Vagina (tissue), 2 donors: ENCODE data around the gene EGFR. TPM values are rescaled to one million over a fixed set of nuclear protein-coding genes. Genes with fewer than 3 reads are reported as not detected.
"Not testable (repeated sequence)": the region's sequence is repeated elsewhere in the genome, so short reads cannot be mapped to it uniquely, and the experiment has no call there.

ENCODE experiments used
- DNase-seq, 2 donors: peaks; one replicate each; pipeline ENCODE4 v3.0.0-alpha.2; 2017; ENCODE audit errors: extremely low spot score in 2 of 2
- H3K27ac ChIP-seq: fragments of 200-600 bp; sonication (generic); one replicate; pipeline ENCODE4 v1.5.1; 2019
- H3K27me3 ChIP-seq: fragments of 200-600 bp; sonication (generic); one replicate; pipeline ENCODE4 v1.5.1; 2019
- H3K36me3 ChIP-seq, 2 donors: fragments of 200-600 bp; sonication (generic); one replicate each; pipeline ENCODE4 v1.5.1; 2017 to 2019
- H3K4me1 ChIP-seq: fragments of 200-600 bp; sonication (generic); one replicate; pipeline ENCODE4 v1.5.1; 2019
- H3K4me3 ChIP-seq, 2 donors: fragments of 200-600 bp; sonication (generic); 1 replicate in 1 of 2; 2 replicates in 1 of 2; pipeline ENCODE4 v1.5.1; 2016 to 2019
- H3K9me3 ChIP-seq: fragments of 200-600 bp; sonication (generic); one replicate; pipeline ENCODE4 v1.5.1; 2019
- CTCF ChIP-seq, 3 experiments: fragments of 450-650 bp in 2 of 3; fragments of 200-600 bp in 1 of 3; sonication (generic) in 1 of 3; IDR thresholded peaks; one replicate each; pipeline ENCODE4 v1.5.1; 2017 to 2019; ENCODE audit warnings: antibody characterized with exemption in 3 of 3, mild to moderate bottlenecking in 2 of 3, moderate library complexity in 2 of 3
- POLR2A ChIP-seq, 2 donors: fragments of 450-650 bp; IDR thresholded peaks; one replicate each; pipeline ENCODE4 v1.6.1; 2017; ENCODE audit warnings: antibody characterized with exemption in 2 of 2, mild to moderate bottlenecking in 2 of 2, moderate library complexity in 2 of 2
- POLR2AphosphoS5 ChIP-seq, 2 donors: sonication (generic); formaldehyde crosslinking; IDR thresholded peaks; one replicate each; pipeline ENCODE4 v1.9.0; 2017; ENCODE audit warnings: antibody characterized with exemption in 2 of 2, mild to moderate bottlenecking in 2 of 2, low read depth in 1 of 2; ENCODE audit not compliant: insufficient read depth in 1 of 2
- intact Hi-C: fragments of 100-400 bp; cut with DNase I; formaldehyde crosslinking; loops from one replicate; pipeline ENCODE4 v1.15.1; 2023
- total RNA-seq: library from RNA; depleted of rRNA; stranded (reverse); fragments of >200 nt; gene quantifications from one replicate; pipeline ENCODE4 v1.2.3, GENCODE V29; 2016

The EGFR gene
- total RNA-seq, 1 donor from 2014 or later: 130 TPM

DNA sequence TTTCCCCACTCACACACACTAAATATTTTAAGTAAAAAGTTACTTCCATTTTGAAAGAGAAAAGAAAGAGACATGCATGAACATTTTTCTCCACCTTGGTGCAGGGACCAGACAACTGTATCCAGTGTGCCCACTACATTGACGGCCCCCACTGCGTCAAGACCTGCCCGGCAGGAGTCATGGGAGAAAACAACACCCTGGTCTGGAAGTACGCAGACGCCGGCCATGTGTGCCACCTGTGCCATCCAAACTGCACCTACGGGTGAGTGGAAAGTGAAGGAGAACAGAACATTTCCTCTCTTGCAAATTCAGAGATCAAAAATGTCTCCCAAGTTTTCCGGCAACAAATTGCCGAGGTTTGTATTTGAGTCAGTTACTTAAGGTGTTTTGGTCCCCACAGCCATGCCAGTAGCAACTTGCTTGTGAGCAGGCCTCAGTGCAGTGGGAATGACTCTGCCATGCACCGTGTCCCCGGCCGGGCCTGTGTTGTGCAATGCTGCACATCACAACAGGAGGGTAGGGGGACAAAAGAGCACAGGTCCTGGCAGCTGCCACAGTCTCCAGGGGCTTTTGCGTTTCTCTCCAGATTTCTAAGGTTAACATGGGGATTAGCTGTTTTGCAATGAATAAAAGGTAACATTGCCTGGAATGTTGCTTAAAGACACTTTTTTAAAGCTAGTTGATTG, 146.5 kb downstream of the EGFR start:
- no peaks in the 10 kb centered on the region for H3K27me3 ChIP-seq
- DNase-seq: no peak
- no peak overlapping the region for H3K27ac ChIP-seq
- no peaks in the 10 kb centered on the region for H3K9me3 ChIP-seq
- peaks cover 0 to 56% of the 10 kb centered on the region in 2 donors for H3K36me3 ChIP-seq
- intact Hi-C loops: no loop called here
- no peaks in the 10 kb centered on the region for H3K4me1 ChIP-seq
- no peak overlapping the region for H3K4me3 ChIP-seq
- TF ChIP-seq CTCF (IDR thresholded peaks at IDR 0.05) (no peak), POLR2A (IDR thresholded peaks at IDR 0.05) (no peak), POLR2AphosphoS5 (IDR thresholded peaks at IDR 0.05; ENCODE audit: insufficient read depth in 1 of 2, low read depth in 1 of 2) (no peak)

- H3K4me3 ChIP-seq, DNase-seq, H3K4me1 ChIP-seq, H3K9me3 ChIP-seq, H3K27me3 ChIP-seq, intact Hi-C loops, H3K27ac ChIP-seq: not testable (repeated sequence)
- H3K36me3 ChIP-seq: peaks cover 0 to 65% of the 10 kb centered on the region in 2 donors
These were observed 148.5 kb downstream of the EGFR start for GRCh38 chr7:55167296-55167695.

- intact Hi-C loops: no loop called here
- no peak overlapping the region for H3K4me3 ChIP-seq
- H3K9me3 ChIP-seq: no peaks in the 10 kb centered on the region
- peaks cover 0 to 67% of the 10 kb centered on the region in 2 donors for H3K36me3 ChIP-seq
- H3K27me3 ChIP-seq: no peaks in the 10 kb centered on the region
- TF ChIP-seq POLR2A (IDR thresholded peaks at IDR 0.05): no peak
- no peak for TF ChIP-seq CTCF (IDR thresholded peaks at IDR 0.05)
- TF ChIP-seq POLR2AphosphoS5 (IDR thresholded peaks at IDR 0.05; ENCODE audit: insufficient read depth in 1 of 2, low read depth in 1 of 2): no peak
- H3K4me1 ChIP-seq: no peaks in the 10 kb centered on the region
- no peak for DNase-seq
- H3K27ac ChIP-seq: no peak overlapping the region
These were observed 151.7 kb downstream of the EGFR start for GRCh38 chr7:55170335-55171069.

DNA sequence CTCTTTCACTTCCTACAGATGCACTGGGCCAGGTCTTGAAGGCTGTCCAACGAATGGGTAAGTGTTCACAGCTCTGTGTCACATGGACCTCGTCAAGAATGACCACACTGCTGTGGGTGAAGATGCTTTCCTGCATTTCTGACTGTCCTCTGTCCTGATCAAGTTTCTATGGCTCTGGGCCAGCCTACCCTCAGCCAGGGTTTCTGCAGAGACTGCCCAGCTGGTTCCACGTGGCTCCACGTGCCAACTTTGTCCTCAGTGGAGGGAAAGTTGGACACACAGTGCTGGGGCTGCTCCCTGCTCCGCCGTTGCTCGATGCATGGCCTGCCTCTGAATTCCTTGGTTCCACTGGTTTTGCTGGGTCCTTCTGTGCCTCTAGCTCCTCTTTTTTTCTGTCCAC, 152.3 kb downstream of the EGFR start:
- H3K4me1 ChIP-seq: no peaks in the 10 kb centered on the region
- no peak for TF ChIP-seq POLR2A (IDR thresholded peaks at IDR 0.05)
- no peak for TF ChIP-seq CTCF (IDR thresholded peaks at IDR 0.05)
- no peak for TF ChIP-seq POLR2AphosphoS5 (IDR thresholded peaks at IDR 0.05; ENCODE audit: insufficient read depth in 1 of 2, low read depth in 1 of 2)
- no peak for DNase-seq
- intact Hi-C loops: no loop called here
- H3K36me3 ChIP-seq: peaks cover 0 to 60% of the 10 kb centered on the region in 2 donors
- H3K9me3 ChIP-seq: no peaks in the 10 kb centered on the region
- H3K4me3 ChIP-seq: no peak overlapping the region
- no peak overlapping the region for H3K27ac ChIP-seq
- no peaks in the 10 kb centered on the region for H3K27me3 ChIP-seq

DNA sequence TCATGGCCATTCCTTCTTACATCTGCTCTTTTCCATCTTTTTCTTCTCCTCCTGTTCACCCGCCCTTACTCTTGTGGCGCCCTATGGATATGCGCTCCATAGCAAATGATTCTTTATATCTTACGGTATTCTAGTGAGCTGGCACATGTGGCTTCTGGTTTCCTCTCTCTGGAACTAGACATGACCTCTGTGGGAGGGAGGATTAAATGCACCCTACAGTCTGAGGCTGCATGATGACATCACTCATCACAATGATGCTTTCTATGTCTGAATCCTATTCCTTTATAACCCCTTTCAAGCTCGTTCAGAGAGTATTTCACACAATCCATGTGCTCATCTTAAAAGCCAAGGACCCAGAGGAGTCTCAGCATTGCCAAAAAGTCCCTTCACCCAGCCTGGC, 153.3 kb downstream of the EGFR start:
- DNase-seq: peak in 1 of 2 donors; percentile 8
- H3K4me3 ChIP-seq: no peak overlapping the region
- intact Hi-C loops: no loop called here
- H3K27me3 ChIP-seq: no peaks in the 10 kb centered on the region
- no peak for TF ChIP-seq CTCF (IDR thresholded peaks at IDR 0.05)
- no peak for TF ChIP-seq POLR2A (IDR thresholded peaks at IDR 0.05)
- TF ChIP-seq POLR2AphosphoS5 (IDR thresholded peaks at IDR 0.05; ENCODE audit: insufficient read depth in 1 of 2, low read depth in 1 of 2): no peak
- no peaks in the 10 kb centered on the region for H3K9me3 ChIP-seq
- no peaks in the 10 kb centered on the region for H3K4me1 ChIP-seq
- H3K27ac ChIP-seq: no peak overlapping the region
- peaks cover 0 to 60% of the 10 kb centered on the region in 2 donors for H3K36me3 ChIP-seq
